K562 (cell line): ENCODE data around the gene PRRG4. TPM values are rescaled to one million over a fixed set of nuclear protein-coding genes. Genes with fewer than 3 reads are reported as not detected.

Source experiments
- CHD2 ChIP-seq: IDR thresholded peaks from 2 replicates; pipeline ENCODE4 v1.6.1; 2011; ENCODE audit warnings: low read depth, low read length
- E4F1 ChIP-seq: fragments of 250-450 bp; sonication (Bioruptor Pico); IDR thresholded peaks from 2 replicates; pipeline ENCODE4 v1.5.0; 2021; ENCODE audit warnings: mild to moderate bottlenecking, borderline replicate concordance
- FUS ChIP-seq: fragments of 200-400 bp; formaldehyde crosslinking; optimal IDR thresholded peaks from 2 replicates; pipeline ENCODE3; 2017; ENCODE audit warnings: low read depth, low read length
- MIER1 ChIP-seq: fragments of 450-650 bp; IDR thresholded peaks from 2 replicates; pipeline ENCODE4 v1.6.1; 2016; ENCODE audit warnings: antibody characterized with exemption, mild to moderate bottlenecking, low read depth
- POLR2H ChIP-seq: IDR thresholded peaks from 2 replicates; pipeline ENCODE4 v1.6.1; 2016; ENCODE audit warnings: missing genetic modification characterization, low read depth, mild to moderate bottlenecking, control low read depth, missing compliant biosample characterization, moderate library complexity
- RFX5 ChIP-seq: IDR thresholded peaks from 2 replicates; pipeline ENCODE4 v1.6.1; 2011; ENCODE audit warnings: low read depth, mild to moderate bottlenecking, improper control_type of control experiment, low read length
- RNF219 ChIP-seq: fragments of 250-450 bp; sonication (Bioruptor Pico); IDR thresholded peaks from 2 replicates; pipeline ENCODE4 v1.5.0; 2022; ENCODE audit warnings: mild to moderate bottlenecking
- SP2 ChIP-seq: IDR thresholded peaks from 2 replicates; pipeline ENCODE4 v1.6.1; 2011; ENCODE audit warnings: mild to moderate bottlenecking, low read depth, low read length, moderate library complexity; ENCODE audit not compliant: poor library complexity, severe bottlenecking; ENCODE audit errors: extremely low read depth
- TAL1 ChIP-seq: fragments of 450-650 bp; IDR thresholded peaks from 2 replicates; pipeline ENCODE4 v1.6.1; 2016; ENCODE audit warnings: mild to moderate bottlenecking
- ZNF124 ChIP-seq: sonication (generic); formaldehyde crosslinking; IDR thresholded peaks from 2 replicates; pipeline ENCODE4 v1.8.1; 2022; ENCODE audit warnings: missing genetic modification reagents
- ZNF133 ChIP-seq: fragments of 250-450 bp; sonication (Bioruptor Pico); IDR thresholded peaks from 2 replicates; pipeline ENCODE4 v1.4.0; 2020; ENCODE audit warnings: mild to moderate bottlenecking
- ZNF668 ChIP-seq: fragments of 250-450 bp; sonication (Bioruptor Pico); IDR thresholded peaks from 2 replicates; pipeline ENCODE4 v1.8.0; 2022; ENCODE audit warnings: mild to moderate bottlenecking, inconsistent platforms
- polyA plus RNA-seq, 8 experiments: library from polyadenylated mRNA; depleted of rRNA in 4 of 8; stranded (reverse) in 5 of 8; unstranded in 3 of 8; fragments of >200 nt; fragmentation: Nextera tagmentation in 2 of 8; fragmentation: Illumina TruSeq in 1 of 8; extraction: Ambion mirVana in 2 of 8; extraction: Trizol in 1 of 8; gene quantifications; 2 replicates each; pipeline versions ENCODE4 v1.2.1 to v1.2.3, GENCODE V29; 2011 to 2014; ENCODE audit warnings: inconsistent platforms in 1 of 8, missing spikeins in 1 of 8
- total RNA-seq, 7 experiments: library from RNA; depleted of rRNA in 6 of 7; stranded (reverse); fragments of >200 nt in 6 of 7; fragmentation: Illumina TruSeq in 2 of 7; extraction: Trizol in 2 of 7; gene quantifications; 2 replicates each; pipeline versions ENCODE4 v1.2.1 to v1.2.3, GENCODE V29; 2011 to 2021; ENCODE audit warnings: low replicate concordance in 1 of 7
- TF ChIP-seq, protein P1 (sequence below), 3 experiments: fragments of 200-800 bp in 1 of 3; sonication (Bioruptor generic) in 1 of 3; sonication (generic) in 1 of 3; formaldehyde crosslinking in 1 of 3; IDR thresholded peaks; 2 replicates each; pipeline versions ENCODE4 v1.6.1 to v1.8.0; 2016 to 2022; ENCODE audit warnings: mild to moderate bottlenecking in 2 of 3, missing compliant biosample characterization in 2 of 3, missing genetic modification characterization in 2 of 3, missing genetic modification reagents in 1 of 3
- TF ChIP-seq, protein P2 (sequence below), 3 experiments: fragments of 200-800 bp in 1 of 3; fragments of 250-450 bp in 1 of 3; fragments of 450-650 bp in 1 of 3; sonication (Bioruptor Pico) in 1 of 3; sonication (Bioruptor generic) in 1 of 3; formaldehyde crosslinking in 1 of 3; IDR thresholded peaks; 2 replicates each; pipeline versions ENCODE4 v1.6.1 to v1.8.0; 2016 to 2022; ENCODE audit warnings: mild to moderate bottlenecking in 2 of 3, missing genetic modification characterization in 2 of 3, missing compliant biosample characterization in 1 of 3, moderate library complexity in 1 of 3
- TF ChIP-seq, protein P3 (sequence below): fragments of 450-650 bp; IDR thresholded peaks from 2 replicates; pipeline ENCODE4 v1.6.1; 2017; ENCODE audit warnings: mild to moderate bottlenecking, moderate library complexity

PRRG4 gene
- total and polyA plus RNA-seq, 9 of the 15 experiments (the other 6 are each of a cell fraction or from before 2014, with no cell fraction given) = not detected

DNA sequence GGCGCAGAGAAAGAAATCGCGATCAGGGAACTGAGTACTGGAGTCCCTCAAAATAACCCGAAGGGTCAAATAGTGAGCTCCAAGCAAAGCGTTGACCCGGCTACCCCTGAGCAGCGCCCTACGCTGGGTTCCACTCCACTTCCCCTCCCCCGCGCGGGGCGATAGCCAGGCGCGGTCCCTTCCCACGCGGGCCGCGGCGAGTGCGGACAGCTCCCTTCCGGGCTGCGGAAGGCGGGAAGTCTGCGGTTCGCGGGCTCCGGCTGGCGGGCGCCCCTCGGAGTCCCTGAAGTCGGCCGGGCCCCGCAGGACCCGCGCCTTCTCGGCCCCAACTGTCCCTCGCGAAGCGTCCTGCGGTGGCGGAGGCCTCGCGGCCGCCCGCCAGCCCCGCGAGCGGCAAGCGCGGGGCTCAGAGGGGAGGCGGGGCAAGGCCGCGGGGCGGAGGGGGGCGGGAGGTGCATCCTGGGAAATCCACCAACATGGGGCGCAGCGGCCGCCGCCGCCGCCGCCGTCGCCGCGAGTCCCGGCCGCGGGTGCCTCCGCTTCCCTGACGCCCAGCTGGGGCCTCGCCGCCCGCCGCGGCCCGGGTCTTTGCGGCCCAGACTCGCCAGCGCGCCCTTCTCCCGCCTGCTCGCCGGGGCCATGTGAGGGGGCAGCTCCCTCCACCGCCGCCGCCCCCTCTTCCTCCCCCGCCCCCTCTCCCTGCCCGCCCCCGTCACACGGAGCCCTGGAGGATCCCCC is 62.8 kb downstream of the PRRG4 start, which contains the start of gene QSER1 (continued):
- no peak for TF ChIP-seq E4F1 (CRISPR knock-in tag)
- TF ChIP-seq, protein P1, sequence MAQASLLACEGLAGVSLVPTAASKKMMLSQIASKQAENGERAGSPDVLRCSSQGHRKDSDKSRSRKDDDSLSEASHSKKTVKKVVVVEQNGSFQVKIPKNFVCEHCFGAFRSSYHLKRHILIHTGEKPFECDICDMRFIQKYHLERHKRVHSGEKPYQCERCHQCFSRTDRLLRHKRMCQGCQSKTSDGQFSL (CRISPR knock-in tag; IDR thresholded peaks at IDR 0.05) = no peak
- TF ChIP-seq, protein P1 (tag; IDR thresholded peaks at IDR 0.05) = no peak
- no peak for TF ChIP-seq SP2
- no peak for TF ChIP-seq RNF219
- TF ChIP-seq, protein P2, sequence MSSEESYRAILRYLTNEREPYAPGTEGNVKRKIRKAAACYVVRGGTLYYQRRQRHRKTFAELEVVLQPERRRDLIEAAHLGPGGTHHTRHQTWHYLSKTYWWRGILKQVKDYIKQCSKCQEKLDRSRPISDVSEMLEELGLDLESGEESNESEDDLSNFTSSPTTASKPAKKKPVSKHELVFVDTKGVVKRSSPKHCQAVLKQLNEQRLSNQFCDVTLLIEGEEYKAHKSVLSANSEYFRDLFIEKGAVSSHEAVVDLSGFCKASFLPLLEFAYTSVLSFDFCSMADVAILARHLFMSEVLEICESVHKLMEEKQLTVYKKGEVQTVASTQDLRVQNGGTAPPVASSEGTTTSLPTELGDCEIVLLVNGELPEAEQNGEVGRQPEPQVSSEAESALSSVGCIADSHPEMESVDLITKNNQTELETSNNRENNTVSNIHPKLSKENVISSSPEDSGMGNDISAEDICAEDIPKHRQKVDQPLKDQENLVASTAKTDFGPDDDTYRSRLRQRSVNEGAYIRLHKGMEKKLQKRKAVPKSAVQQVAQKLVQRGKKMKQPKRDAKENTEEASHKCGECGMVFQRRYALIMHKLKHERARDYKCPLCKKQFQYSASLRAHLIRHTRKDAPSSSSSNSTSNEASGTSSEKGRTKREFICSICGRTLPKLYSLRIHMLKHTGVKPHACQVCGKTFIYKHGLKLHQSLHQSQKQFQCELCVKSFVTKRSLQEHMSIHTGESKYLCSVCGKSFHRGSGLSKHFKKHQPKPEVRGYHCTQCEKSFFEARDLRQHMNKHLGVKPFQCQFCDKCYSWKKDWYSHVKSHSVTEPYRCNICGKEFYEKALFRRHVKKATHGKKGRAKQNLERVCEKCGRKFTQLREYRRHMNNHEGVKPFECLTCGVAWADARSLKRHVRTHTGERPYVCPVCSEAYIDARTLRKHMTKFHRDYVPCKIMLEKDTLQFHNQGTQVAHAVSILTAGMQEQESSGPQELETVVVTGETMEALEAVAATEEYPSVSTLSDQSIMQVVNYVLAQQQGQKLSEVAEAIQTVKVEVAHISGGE (CRISPR knock-in tag; IDR thresholded peaks at IDR 0.05) = peak in 1 of 3 experiments; percentile 86; a peak in 2 of 6 replicates
- TF ChIP-seq, protein P3, sequence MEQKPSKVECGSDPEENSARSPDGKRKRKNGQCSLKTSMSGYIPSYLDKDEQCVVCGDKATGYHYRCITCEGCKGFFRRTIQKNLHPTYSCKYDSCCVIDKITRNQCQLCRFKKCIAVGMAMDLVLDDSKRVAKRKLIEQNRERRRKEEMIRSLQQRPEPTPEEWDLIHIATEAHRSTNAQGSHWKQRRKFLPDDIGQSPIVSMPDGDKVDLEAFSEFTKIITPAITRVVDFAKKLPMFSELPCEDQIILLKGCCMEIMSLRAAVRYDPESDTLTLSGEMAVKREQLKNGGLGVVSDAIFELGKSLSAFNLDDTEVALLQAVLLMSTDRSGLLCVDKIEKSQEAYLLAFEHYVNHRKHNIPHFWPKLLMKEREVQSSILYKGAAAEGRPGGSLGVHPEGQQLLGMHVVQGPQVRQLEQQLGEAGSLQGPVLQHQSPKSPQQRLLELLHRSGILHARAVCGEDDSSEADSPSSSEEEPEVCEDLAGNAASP = no peak
- peak; percentile 87 for TF ChIP-seq POLR2H (tag)
- peak; percentile 34 for TF ChIP-seq CHD2
- no peak for TF ChIP-seq ZNF124 (CRISPR knock-in tag)
- peak; percentile 59 for TF ChIP-seq FUS
- TF ChIP-seq RFX5 = no peak
- TF ChIP-seq TAL1 = 0 out of 2 replicates have a peak, but pooled peaks have one; percentile 6
- no peak for TF ChIP-seq MIER1
- TF ChIP-seq ZNF133 (CRISPR knock-in tag) = no peak
- TF ChIP-seq ZNF668 (CRISPR knock-in tag) = no peak
